Activated naive CD8-positive, alpha-beta T cell treated with anti-CD3 and anti-CD28 coated beads, Interleukin-2, amount 50 U/mL, for 24 hours (primary cell): Measurements from ENCODE around the gene AP3S2.
A peak's percentile ranks its signal among the peaks of the same experiment; 100 is the strongest.
"Not testable (repeated sequence)": the region's sequence is repeated elsewhere in the genome, so short reads cannot be mapped to it uniquely, and the experiment has no call there.

Experiments
- ATAC-seq: fragments of 150-1000 bp; cut with Tn5 transposase; one replicate; pipeline ENCODE4 v1.10.0; 2021
- DNase-seq: peaks from one replicate; pipeline ENCODE4 v3.0.0; 2021
- H3K27ac Mint-ChIP-seq: one replicate; pipeline ENCODE4 v1.8.0; 2021; ENCODE audit warnings: mild to moderate bottlenecking, mixed read lengths
- H3K27me3 Mint-ChIP-seq: one replicate; pipeline ENCODE4 v1.8.0; 2021; ENCODE audit warnings: mixed read lengths
- H3K36me3 Mint-ChIP-seq: one replicate; pipeline ENCODE4 v1.8.0; 2021; ENCODE audit warnings: low read depth, mixed read lengths
- H3K4me1 Mint-ChIP-seq: one replicate; pipeline ENCODE4 v1.8.0; 2021; ENCODE audit warnings: mixed read lengths
- H3K4me3 Mint-ChIP-seq: one replicate; pipeline ENCODE4 v1.8.0; 2021; ENCODE audit warnings: mild to moderate bottlenecking, moderate library complexity, mixed read lengths
- H3K9me3 Mint-ChIP-seq: one replicate; pipeline ENCODE4 v1.8.0; 2021; ENCODE audit warnings: mixed read lengths

AP3S2 gene

DNA sequence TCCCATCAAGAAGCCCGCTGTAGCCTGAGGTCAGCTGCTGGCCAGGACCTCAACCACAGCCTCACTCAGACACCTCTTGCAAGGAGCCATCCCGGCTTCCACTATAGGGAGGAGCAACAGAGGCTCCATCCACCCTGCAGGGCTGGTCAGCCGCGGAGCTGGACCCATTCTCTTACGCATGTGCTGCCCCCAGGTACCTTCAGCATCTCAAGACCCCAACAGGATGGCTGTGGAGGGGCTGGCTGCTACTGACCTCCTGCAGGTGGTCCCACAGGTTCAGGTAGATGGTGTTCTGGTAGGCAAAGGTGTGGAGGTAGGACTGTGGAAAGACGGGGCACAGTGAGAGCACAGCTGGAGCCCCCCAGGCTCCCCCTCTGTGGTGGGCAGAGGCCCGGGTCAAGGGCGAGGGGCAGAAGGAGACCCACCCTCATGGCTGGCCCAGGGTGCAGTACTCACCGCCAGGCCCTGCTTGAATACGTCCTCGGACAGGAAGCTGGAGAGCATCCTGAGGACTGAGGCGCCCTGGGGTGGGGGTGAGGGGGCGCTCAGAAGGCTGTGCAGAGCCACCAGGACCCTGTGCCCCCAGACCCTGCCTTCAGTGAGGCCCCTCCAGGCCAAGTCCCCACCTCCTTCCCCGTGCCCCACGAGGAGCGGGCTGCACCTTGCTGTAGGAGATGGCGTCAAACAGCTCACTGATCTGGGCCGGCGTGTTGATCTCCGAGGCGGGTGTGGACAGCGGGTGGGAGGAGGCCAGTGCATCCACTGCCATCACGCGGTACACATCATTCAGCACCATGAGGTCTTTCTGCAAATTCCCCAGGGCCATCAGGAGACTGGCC lies 90.6 kb downstream of the AP3S2 start:
- no peak for ATAC-seq
- no peak overlapping the region for H3K4me3 Mint-ChIP-seq
- no peaks in the 10 kb centered on the region for H3K4me1 Mint-ChIP-seq
- peaks cover 2% of the 10 kb centered on the region for H3K27me3 Mint-ChIP-seq
- no peaks in the 10 kb centered on the region for H3K9me3 Mint-ChIP-seq
- H3K27ac Mint-ChIP-seq, result no peak overlapping the region
- DNase-seq, result no peak
- H3K36me3 Mint-ChIP-seq, result no peaks in the 10 kb centered on the region

DNA sequence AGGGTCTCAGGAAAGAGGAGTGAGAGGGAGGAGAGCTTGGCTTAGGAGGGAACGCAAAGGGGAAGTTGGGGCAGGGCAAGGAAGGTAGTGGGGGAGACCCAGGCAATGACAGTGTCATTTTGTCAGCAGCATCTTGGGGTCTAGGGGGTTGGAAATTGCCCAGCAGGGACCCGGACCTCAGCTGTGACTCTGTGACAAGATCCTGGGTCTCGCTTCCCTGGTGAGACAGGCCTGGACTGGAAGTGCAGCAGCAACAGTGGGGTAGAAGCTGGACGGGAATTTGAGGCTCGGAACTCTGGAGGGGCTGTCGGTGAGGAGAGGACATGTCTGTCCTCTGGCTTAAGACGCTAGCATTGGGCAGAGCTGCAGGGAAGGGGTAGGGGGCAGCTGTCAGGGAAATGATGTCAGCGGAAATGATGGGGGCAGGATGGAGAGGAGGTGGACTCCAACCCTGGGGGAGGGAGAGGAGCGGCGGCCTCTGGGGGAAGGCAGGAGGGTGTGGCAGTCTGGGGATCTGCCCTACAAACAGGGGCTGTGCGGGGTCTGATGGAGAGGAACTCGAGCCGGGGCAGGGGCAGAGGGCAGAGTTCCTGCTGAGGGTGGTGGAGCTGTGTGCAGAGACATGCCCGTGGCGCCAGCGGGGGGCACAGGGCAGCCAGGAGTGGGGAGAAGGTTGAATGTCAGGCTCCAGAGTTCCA lies 91.4 kb downstream of the AP3S2 start:
- Mint-ChIP-seq H3K4me1 (no peaks in the 10 kb centered on the region), H3K27ac (no peak overlapping the region), H3K9me3 (no peaks in the 10 kb centered on the region), H3K36me3 (no peaks in the 10 kb centered on the region), H3K4me3 (no peak overlapping the region), H3K27me3 (peaks cover 2% of the 10 kb centered on the region)
- no peak for DNase-seq
- no peak for ATAC-seq

DNA sequence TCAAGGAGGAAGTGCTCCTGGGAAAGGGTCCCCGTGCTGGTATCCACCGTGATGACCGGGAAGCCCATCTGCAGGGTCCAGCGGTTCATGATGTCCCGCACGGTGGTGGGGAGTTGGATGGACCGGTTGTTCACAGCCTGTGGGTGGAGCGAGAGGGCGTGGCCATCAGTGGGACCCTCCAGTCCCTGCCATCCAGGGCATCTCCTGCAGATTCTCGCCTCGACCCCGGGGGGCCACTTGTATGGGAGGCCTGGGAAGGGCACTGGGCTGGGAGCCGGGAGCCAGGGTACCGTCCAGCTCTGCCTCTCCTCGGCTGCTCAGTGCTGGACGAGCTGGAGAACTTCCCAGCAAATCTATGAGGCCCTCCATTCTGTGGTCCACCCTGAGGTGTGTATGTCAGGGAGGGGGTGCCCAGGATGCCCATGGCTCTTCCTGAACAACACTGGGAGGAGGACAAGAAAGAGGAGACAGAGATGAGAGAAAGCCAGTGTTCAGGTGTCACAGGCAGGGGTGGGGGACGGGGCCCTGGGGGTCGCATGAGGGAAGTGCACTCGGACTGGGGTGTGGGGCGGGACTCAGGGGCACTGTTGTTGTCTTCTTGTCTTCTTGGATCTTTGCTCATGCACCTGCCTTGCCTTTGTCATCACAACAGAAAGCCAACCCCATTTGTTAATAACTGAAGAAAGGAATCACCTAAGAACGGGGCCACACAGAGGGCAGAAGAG lies 92.2 kb downstream of the AP3S2 start:
- H3K27ac Mint-ChIP-seq, result no peak overlapping the region
- H3K27me3 Mint-ChIP-seq, result peaks cover 2% of the 10 kb centered on the region
- no peak overlapping the region for H3K4me3 Mint-ChIP-seq
- DNase-seq (no peak), ATAC-seq (no peak)
- H3K36me3 Mint-ChIP-seq, result no peaks in the 10 kb centered on the region
- H3K4me1 Mint-ChIP-seq, result no peaks in the 10 kb centered on the region
- peaks cover 3% of the 10 kb centered on the region for H3K9me3 Mint-ChIP-seq

DNA sequence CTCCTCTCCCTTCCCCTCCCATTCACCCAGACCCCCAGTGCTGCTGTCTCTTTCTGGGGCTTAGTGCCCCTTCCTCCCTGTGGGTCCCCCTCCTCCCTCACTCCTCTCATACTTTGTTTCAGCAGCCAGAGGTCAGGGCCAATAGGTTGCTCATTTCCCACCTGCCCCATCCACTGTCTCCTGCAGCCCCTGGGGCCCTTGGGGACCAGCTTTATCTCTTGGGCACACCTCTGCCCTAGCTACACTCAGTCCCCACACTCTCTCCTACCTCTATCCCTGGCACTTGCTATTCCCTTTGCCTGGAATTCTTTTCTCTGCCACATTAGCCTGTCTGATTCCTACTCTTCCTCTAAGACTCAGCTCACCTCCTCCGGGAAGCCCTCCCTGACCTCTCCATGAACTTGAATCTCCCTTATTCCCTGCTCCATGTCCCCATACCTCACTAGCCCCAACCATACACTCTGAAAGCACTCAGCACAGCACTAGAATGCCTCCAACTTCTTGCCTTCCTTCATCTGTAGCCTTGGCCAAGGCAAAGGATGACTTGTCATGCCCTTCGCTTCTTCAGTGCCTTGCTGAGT lies 93.8 kb downstream of the AP3S2 start:
- no peaks in the 10 kb centered on the region for H3K4me1 Mint-ChIP-seq
- DNase-seq, result no peak
- no peak for ATAC-seq
- peaks cover 2% of the 10 kb centered on the region for H3K27me3 Mint-ChIP-seq
- H3K36me3 Mint-ChIP-seq, result no peaks in the 10 kb centered on the region
- H3K4me3 Mint-ChIP-seq, result no peak overlapping the region
- H3K9me3 Mint-ChIP-seq, result peaks cover 4% of the 10 kb centered on the region
- H3K27ac Mint-ChIP-seq, result no peak overlapping the region

DNA sequence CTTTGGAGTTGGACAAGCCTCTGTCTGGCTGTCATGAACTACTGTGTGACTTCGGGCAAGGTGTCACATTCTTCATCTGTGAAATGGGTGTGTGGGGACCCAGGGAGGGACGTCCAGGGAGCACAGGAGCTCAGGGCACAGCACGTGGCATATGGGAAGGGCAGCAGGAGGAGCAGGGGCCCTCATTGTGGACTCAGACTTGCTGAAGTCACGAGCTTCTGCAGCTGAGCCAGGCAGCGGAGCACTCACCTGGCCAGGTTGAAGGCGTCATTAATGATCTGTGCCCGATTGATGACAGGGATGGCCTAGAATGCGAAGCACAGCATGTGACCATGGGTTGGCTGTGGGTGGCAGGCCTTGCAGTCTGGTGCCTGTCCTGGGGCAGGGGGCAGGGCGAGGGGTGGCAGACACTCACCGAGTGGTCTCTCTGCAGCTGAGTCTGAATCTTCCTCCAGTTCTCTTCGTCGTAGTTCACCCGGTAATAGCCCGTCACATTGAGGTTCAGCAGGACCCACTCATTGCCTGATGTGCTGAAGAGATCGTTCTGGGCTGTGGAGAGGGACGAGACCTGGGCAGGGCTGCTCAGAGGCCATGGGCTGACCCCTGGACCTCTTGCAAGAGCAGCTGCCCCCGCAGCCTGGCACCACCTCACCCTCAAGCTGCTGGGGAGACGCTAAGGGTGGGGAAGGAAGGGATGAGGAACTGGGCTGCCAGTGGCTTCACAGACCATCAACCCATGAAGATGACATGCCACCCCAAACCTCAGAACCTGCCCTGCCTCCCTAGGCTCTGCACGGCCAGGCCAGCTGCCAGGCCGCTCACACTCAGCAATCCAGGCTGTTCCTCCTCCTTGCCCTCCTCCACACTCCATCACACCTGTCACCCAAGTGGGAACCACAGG lies 94.5 kb downstream of the AP3S2 start:
- no peak overlapping the region for H3K27ac Mint-ChIP-seq
- no peaks in the 10 kb centered on the region for H3K4me1 Mint-ChIP-seq
- H3K4me3 Mint-ChIP-seq, result no peak overlapping the region
- peaks cover 4% of the 10 kb centered on the region for H3K9me3 Mint-ChIP-seq
- peaks cover 2% of the 10 kb centered on the region for H3K27me3 Mint-ChIP-seq
- no peaks in the 10 kb centered on the region for H3K36me3 Mint-ChIP-seq
- peak; percentile 3 for ATAC-seq
- no peak for DNase-seq

DNA sequence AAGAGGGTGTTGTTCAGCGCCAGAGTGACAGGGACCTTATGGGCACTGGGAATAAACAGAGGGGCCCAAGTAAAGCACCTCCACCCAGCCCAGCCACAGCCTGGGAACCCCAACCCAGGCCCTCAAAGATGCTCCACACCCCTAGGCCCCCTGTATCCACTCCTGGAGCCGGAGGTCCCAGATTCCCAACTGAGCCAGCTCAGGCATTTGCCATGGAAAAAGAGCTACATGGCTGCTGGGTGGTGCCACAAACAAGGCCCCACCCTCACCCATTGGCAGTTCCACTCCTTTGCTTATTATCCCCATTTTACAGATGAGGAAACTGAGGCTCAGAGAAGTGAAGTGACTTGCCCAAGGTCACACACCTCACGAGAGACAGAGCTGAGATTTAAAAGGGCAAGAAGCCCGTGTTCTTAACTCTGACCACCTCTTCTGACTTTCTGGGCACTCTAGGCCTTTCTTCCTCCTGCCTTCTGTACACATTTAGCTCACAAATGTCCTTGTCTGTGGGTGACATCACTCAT lies 96.1 kb downstream of the AP3S2 start:
- Mint-ChIP-seq H3K9me3 (peaks cover 4% of the 10 kb centered on the region), H3K36me3 (no peaks in the 10 kb centered on the region), H3K27ac (no peak overlapping the region), H3K4me1 (no peaks in the 10 kb centered on the region), H3K27me3 (peaks cover 2% of the 10 kb centered on the region), H3K4me3 (no peak overlapping the region)
- no peak for DNase-seq
- ATAC-seq, result no peak

DNA sequence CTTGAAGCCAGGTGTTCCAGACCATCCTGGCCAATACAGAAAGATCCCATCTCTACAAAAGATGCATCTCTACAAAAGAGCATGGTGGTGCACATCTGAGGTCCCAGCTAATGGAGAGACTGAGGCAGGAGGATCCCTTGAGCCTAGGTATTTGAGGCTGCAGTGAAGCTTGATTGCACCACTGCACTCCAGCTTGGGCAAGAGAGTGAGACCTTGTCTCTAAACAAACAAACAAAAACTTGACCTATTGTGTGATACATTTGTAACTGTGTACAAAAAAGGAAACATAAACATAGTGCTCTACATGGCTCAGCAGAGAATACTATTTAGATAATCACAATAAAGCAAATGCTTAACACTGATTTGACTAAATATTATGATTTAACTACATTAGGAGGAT lies 97.8 kb downstream of the AP3S2 start:
- H3K4me1 Mint-ChIP-seq, result no peaks in the 10 kb centered on the region
- no peak for ATAC-seq
- H3K27me3 Mint-ChIP-seq, result peaks cover 2% of the 10 kb centered on the region
- H3K4me3 Mint-ChIP-seq, result no peak overlapping the region
- H3K9me3 Mint-ChIP-seq, result peaks cover 4% of the 10 kb centered on the region
- H3K27ac Mint-ChIP-seq, result no peak overlapping the region
- no peak for DNase-seq
- H3K36me3 Mint-ChIP-seq, result no peaks in the 10 kb centered on the region

DNA sequence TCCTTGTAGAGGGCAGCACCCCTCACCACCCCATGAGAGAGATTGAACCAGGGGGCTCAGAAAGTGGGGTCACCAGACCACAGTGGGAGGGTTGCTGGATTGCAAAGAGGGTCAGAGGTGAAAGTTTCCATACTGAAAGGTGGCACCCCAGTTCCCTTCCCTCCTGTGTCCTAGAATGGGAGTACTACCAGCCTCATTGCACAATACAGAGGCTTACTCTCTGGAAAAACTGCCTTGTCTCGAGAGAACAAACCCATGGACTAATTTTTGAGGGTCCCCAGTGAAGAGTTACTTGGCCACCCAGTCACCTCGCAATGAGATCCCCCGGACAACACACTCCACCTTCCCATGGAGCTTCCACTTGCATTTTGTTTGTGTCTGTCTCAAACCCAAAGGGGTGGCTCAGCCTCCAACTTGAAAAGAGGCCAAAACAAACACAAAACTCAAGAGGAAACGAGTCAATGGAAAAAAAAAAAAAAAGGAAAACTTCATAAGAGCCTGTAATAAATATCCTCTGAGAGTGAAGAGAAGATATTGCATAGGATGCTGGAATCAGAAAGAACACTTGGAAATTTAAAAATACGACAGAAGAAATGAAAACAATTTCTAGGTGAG lies 99.1 kb downstream of the AP3S2 start:
- H3K27me3 Mint-ChIP-seq, result no peaks in the 10 kb centered on the region
- no peak for ATAC-seq
- peaks cover 4% of the 10 kb centered on the region for H3K9me3 Mint-ChIP-seq
- DNase-seq, result no peak
- no peaks in the 10 kb centered on the region for H3K4me1 Mint-ChIP-seq
- H3K36me3 Mint-ChIP-seq, result no peaks in the 10 kb centered on the region
- H3K4me3 Mint-ChIP-seq, result no peak overlapping the region
- H3K27ac Mint-ChIP-seq, result no peak overlapping the region

DNA sequence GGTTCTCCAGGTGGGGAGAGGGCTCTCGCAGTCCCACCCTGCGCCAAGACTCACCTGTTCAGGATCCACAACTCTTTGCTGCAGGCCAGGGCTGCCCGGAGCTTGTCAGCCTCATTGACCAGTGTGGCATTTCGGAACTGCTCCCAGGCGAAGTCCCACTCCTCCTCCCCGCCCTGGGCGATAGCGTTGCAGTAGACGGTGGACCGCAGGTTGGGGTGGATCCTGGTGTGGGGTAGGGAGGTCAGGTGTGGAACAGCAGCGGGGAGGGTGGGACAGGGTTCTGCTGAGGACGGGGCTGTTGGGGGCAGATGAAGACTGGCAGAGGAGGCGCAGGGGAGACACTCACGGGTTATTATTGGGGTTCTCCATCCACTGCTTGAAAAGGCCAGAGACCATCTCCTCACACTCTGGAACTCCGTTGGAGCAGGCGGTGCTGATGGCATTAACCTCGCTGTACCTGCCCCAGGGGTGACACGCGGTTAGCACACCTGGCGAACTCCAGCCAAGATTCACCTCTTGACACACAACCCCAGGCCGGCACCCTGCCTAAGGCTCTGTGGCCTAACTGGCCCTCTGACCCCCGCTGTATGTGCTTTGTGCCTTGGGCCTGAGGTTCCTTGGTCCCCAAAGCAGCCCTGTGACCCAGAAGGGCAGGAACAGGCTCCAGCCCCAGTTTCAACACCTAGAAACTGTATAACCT lies 101.5 kb downstream of the AP3S2 start:
- H3K36me3 Mint-ChIP-seq, result no peaks in the 10 kb centered on the region
- no peak overlapping the region for H3K4me3 Mint-ChIP-seq
- peaks cover 13% of the 10 kb centered on the region for H3K9me3 Mint-ChIP-seq
- DNase-seq, result no peak
- H3K27ac Mint-ChIP-seq, result no peak overlapping the region
- no peak for ATAC-seq
- no peaks in the 10 kb centered on the region for H3K4me1 Mint-ChIP-seq
- no peaks in the 10 kb centered on the region for H3K27me3 Mint-ChIP-seq

DNA sequence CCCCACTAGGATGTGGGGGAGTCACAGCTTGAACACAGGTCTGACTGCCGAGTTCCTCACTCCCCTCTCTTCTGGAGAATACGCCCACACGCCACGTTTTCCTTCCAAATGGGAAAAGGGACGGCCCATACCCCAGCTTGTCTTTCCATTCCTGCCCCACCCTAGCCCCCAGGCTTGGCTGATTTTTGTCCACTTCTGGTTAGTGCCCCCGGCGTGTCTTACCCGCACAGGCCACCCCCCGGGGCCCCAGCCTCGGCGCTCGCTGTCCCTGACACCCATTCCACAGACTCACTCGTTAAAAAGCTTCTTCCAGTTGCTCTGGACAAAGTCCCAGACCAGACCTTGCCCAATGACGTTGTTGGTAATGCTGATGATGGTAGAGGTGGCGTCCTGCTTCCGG lies 103.1 kb downstream of the AP3S2 start:
- Mint-ChIP-seq H3K36me3 (no peaks in the 10 kb centered on the region), H3K27ac (no peak overlapping the region), H3K4me3 (no peak overlapping the region), H3K9me3 (peaks cover 9% of the 10 kb centered on the region), H3K4me1 (no peaks in the 10 kb centered on the region), H3K27me3 (no peaks in the 10 kb centered on the region)
- DNase-seq (no peak), ATAC-seq (no peak)

DNA sequence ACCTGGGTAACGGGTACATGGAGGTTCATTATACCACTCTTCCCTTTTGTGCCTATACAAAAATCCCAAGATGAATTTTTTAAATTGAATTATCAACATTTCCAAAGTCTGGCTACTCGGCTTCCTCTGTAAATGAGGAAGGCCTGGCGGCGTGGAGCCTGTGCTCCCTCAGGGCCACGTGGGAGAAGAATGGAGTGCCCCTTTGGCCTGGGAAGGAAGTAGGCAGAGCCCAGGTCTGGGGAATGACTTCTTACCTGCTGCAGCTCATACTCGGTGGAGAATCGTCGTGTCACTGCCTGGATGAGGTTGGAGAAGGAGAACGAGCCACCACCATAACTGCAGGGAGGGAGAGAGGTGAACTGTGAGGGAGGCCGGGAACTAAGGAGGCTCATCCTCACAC lies 103.6 kb downstream of the AP3S2 start:
- DNase-seq, result no peak
- Mint-ChIP-seq H3K27me3 (no peaks in the 10 kb centered on the region), H3K27ac (no peak overlapping the region), H3K9me3 (peaks cover 9% of the 10 kb centered on the region), H3K4me1 (no peaks in the 10 kb centered on the region), H3K4me3 (no peak overlapping the region), H3K36me3 (no peaks in the 10 kb centered on the region)
- ATAC-seq, result no peak

DNA sequence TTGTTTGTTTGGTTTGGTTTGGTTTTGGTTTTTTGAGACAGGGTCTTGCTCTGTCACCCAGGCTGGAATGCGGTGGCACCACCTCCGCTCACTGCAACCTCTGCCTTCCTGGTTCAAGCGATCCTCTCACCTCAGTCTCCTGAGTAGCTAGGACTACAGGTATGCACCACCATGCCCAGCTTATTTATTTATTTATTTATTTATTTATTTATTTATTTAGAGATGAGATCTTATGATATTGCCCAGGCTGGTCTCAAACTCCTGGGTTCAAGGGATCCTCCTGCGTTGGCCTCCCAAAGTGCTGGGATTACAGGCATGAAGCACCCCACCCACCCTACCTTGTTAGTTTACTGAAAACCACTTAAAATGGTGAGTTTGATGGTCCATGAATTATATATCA lies 105.2 kb downstream of the AP3S2 start:
- not testable (repeated sequence) for H3K9me3 Mint-ChIP-seq, H3K27ac Mint-ChIP-seq, ATAC-seq, H3K4me3 Mint-ChIP-seq, H3K36me3 Mint-ChIP-seq, DNase-seq, H3K27me3 Mint-ChIP-seq, H3K4me1 Mint-ChIP-seq

DNA sequence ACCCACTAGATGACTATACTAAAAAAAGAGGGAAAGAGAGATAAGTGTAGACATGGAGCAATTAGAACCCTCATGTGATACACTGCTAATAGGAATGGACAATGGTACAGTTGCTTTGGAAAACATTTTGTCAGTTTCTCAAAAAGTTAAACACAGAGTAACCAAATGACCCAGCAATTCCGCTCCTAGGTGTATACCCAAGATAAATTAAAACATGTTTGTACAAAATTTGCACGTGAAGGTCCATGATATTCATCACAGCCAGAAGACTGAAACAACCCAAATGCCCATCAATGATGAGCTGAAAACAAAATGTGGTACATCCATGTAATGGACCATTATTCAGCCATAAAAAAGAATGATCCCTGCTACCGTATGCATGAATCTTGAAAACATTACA lies 105.8 kb downstream of the AP3S2 start:
- Mint-ChIP-seq H3K36me3 (no peaks in the 10 kb centered on the region), H3K27me3 (no peaks in the 10 kb centered on the region), H3K9me3 (peaks cover 9% of the 10 kb centered on the region), H3K4me1 (no peaks in the 10 kb centered on the region), H3K27ac (no peak overlapping the region), H3K4me3 (no peak overlapping the region)
- ATAC-seq (no peak), DNase-seq (no peak)
